ENCODE data around the gene TGFB2. TPM values are rescaled to one million over a fixed set of nuclear protein-coding genes. Genes with fewer than 3 reads are reported as not detected.

The TGFB2 gene
- total and polyA plus RNA-seq, 2 donors (not counting 3 experiments of a cell fraction or from before 2014, with no cell fraction given) = 21.2 to 43.5 TPM

- intact Hi-C loops (cut with micrococcal nuclease) = no loop called here
- dilution Hi-C loops (cut with MboI; ENCODE audit: extremely low pct_ligation_motif_present, low sequenced_read_pairs) = no loop called here
- FAIRE-seq = no peak
These were observed 102.0 kb downstream of the TGFB2 start for GRCh38 chr1:218447010-218447689.

More at GRCh38 chr1:218447010-218447689, 102.0 kb downstream of the TGFB2 start:
- Histone ChIP-seq H3K4me3 (replicated peaks in 1 of 3; ENCODE audit: insufficient read depth in 1 of 3, low read depth in 1 of 3, low read length in 3 of 3) (no peak overlapping the region), H3K79me2 (ENCODE audit: control insufficient read depth, insufficient read depth, low read length) (no peaks in the 10 kb centered on the region), H3K9ac (replicated peaks; ENCODE audit: extremely low read depth, insufficient read depth, low read length) (no peak overlapping the region), H3K9me3 (replicated peaks; ENCODE audit: control insufficient read depth, insufficient read depth, low read length) (no peaks in the 10 kb centered on the region), H3K4me1 (ENCODE audit: control insufficient read depth, extremely low read depth, insufficient read depth, low read length) (no peaks in the 10 kb centered on the region), H2AFZ (ENCODE audit: low read depth, low read length) (no peak overlapping the region), H4K20me1 (replicated peaks; ENCODE audit: control insufficient read depth, extremely low read depth, insufficient read depth, low read length) (no peaks in the 10 kb centered on the region), H3K9me1 (replicated peaks; ENCODE audit: control insufficient read depth, extremely low read depth, insufficient read depth, low read length) (no peaks in the 10 kb centered on the region), H3K27me3 (ENCODE audit: control insufficient read depth in 2 of 2, insufficient read depth in 2 of 2, low read length in 2 of 2) (no peaks in the 10 kb centered on the region), H3K27ac (ENCODE audit: insufficient read depth, low read depth, low read length) (no peak overlapping the region), H3K4me2 (ENCODE audit: insufficient read depth, low read length) (no peak overlapping the region), H3K36me3 (ENCODE audit: control insufficient read depth in 2 of 2, extremely low read depth in 1 of 2, insufficient read depth in 2 of 2, low read length in 2 of 2) (no peaks in the 10 kb centered on the region)
- no TSS peak for BruUV-seq (replicated peaks)
- POLR2A ChIA-PET = no interaction called here
- TF ChIP-seq, protein P1, sequence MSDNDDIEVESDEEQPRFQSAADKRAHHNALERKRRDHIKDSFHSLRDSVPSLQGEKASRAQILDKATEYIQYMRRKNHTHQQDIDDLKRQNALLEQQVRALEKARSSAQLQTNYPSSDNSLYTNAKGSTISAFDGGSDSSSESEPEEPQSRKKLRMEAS (IDR thresholded peaks at IDR 0.05; ENCODE audit: insufficient read depth, insufficient read length) = no peak
- TF ChIP-seq MYC (IDR thresholded peaks at IDR 0.05; ENCODE audit: low read depth, low read length) (no peak), GATA2 (IDR thresholded peaks at IDR 0.05; ENCODE audit: insufficient read depth, insufficient read length, low read depth, low read length) (no peak), POLR2A (IDR thresholded peaks at IDR 0.05; ENCODE audit: low read depth, low read length) (no peak), EZH2 (IDR thresholded peaks at IDR 0.05; ENCODE audit: borderline replicate concordance, low read depth, low read length, severe bottlenecking) (no peak), POLR2AphosphoS5 (IDR thresholded peaks at IDR 0.05; ENCODE audit: insufficient read depth, low read depth, low read length) (no peak), FOS (IDR thresholded peaks at IDR 0.05; ENCODE audit: borderline replicate concordance, insufficient read depth, low read length) (no peak), JUN (IDR thresholded peaks at IDR 0.05; ENCODE audit: borderline replicate concordance, insufficient read depth, insufficient read length, low read depth) (no peak)
- TF ChIP-seq, protein P2, sequence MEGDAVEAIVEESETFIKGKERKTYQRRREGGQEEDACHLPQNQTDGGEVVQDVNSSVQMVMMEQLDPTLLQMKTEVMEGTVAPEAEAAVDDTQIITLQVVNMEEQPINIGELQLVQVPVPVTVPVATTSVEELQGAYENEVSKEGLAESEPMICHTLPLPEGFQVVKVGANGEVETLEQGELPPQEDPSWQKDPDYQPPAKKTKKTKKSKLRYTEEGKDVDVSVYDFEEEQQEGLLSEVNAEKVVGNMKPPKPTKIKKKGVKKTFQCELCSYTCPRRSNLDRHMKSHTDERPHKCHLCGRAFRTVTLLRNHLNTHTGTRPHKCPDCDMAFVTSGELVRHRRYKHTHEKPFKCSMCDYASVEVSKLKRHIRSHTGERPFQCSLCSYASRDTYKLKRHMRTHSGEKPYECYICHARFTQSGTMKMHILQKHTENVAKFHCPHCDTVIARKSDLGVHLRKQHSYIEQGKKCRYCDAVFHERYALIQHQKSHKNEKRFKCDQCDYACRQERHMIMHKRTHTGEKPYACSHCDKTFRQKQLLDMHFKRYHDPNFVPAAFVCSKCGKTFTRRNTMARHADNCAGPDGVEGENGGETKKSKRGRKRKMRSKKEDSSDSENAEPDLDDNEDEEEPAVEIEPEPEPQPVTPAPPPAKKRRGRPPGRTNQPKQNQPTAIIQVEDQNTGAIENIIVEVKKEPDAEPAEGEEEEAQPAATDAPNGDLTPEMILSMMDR (IDR thresholded peaks at IDR 0.05; ENCODE audit: extremely low read depth in 1 of 2, insufficient read depth in 1 of 2, low read depth in 1 of 2, low read length in 2 of 2) = no peak
- DNase-seq (ENCODE audit: low read depth, low spot score) = no peak
- CTCF ChIA-PET = no interaction called here
